Mesothelial cell of epicardium (in vitro differentiated cells): ENCODE results near the gene DPYD. TPM values are rescaled to one million over a fixed set of nuclear protein-coding genes. Genes with fewer than 3 reads are reported as not detected.

Experiments
- DNase-seq, 2 experiments: peaks; one replicate each; pipeline ENCODE4 v3.0.0; 2021; ENCODE audit warnings: low spot score in 2 of 2; ENCODE audit not compliant: unreplicated experiment in 2 of 2
- H3K27ac Mint-ChIP-seq: 2 replicates; pipeline ENCODE4 v1.8.0; 2021; ENCODE audit warnings: mixed read lengths
- H3K27me3 Mint-ChIP-seq: 2 replicates; pipeline ENCODE4 v1.8.0; 2021; ENCODE audit warnings: low read depth, mixed read lengths
- H3K36me3 Mint-ChIP-seq: 2 replicates; pipeline ENCODE4 v1.8.0; 2021; ENCODE audit warnings: mixed read lengths
- H3K4me1 Mint-ChIP-seq: 2 replicates; pipeline ENCODE4 v1.8.0; 2021; ENCODE audit warnings: mixed read lengths
- H3K4me3 Mint-ChIP-seq: 2 replicates; pipeline ENCODE4 v1.8.0; 2021; ENCODE audit warnings: mild to moderate bottlenecking, moderate library complexity, mixed read lengths
- H3K9me3 Mint-ChIP-seq: 2 replicates; pipeline ENCODE4 v1.8.0; 2021; ENCODE audit warnings: mixed read lengths
- CTCF ChIP-seq: fragments of 200-600 bp; sonication (generic); IDR thresholded peaks from one replicate; pipeline ENCODE4 v1.5.0; 2021; ENCODE audit warnings: antibody characterized with exemption; ENCODE audit not compliant: unreplicated experiment
- total RNA-seq: library from RNA; stranded (reverse); gene quantifications from 3 replicates; pipeline ENCODE4 v1.2.1, GENCODE V29; 2021

DPYD gene
- total RNA-seq, 1 donor from 2014 or later = 13.3 TPM

GRCh38 chr1:97711858-97712257, 209.0 kb downstream of the DPYD start:
- Mint-ChIP-seq H3K4me3 (no peak overlapping the region), H3K4me1 (peaks cover 8% of the 10 kb centered on the region), H3K9me3 (peaks cover 7% of the 10 kb centered on the region), H3K36me3 (peaks cover 3% of the 10 kb centered on the region), H3K27ac (no peak overlapping the region), H3K27me3 (no peaks in the 10 kb centered on the region)
- no peak for TF ChIP-seq CTCF
- DNase-seq = no peak

GRCh38 chr1:97693601-97694000, 227.2 kb downstream of the DPYD start:
- H3K27me3 Mint-ChIP-seq = no peaks in the 10 kb centered on the region
- H3K4me3 Mint-ChIP-seq = no peak overlapping the region
- TF ChIP-seq CTCF = no peak
- H3K9me3 Mint-ChIP-seq = peaks cover 4% of the 10 kb centered on the region
- H3K36me3 Mint-ChIP-seq = no peaks in the 10 kb centered on the region
- no peak for DNase-seq
- no peak overlapping the region for H3K27ac Mint-ChIP-seq
- peaks cover 12% of the 10 kb centered on the region for H3K4me1 Mint-ChIP-seq

GRCh38 chr1:97691325-97691724, 229.5 kb downstream of the DPYD start:
- H3K4me1 Mint-ChIP-seq = peaks cover 5% of the 10 kb centered on the region
- no peak for DNase-seq
- peaks cover 10% of the 10 kb centered on the region for H3K36me3 Mint-ChIP-seq

GRCh38 chr1:97685360-97685759, 235.5 kb downstream of the DPYD start:
- Mint-ChIP-seq H3K4me3 (no peak overlapping the region), H3K4me1 (peaks cover 6% of the 10 kb centered on the region), H3K27me3 (no peaks in the 10 kb centered on the region), H3K36me3 (peaks cover 17% of the 10 kb centered on the region), H3K27ac (no peak overlapping the region), H3K9me3 (peaks cover 12% of the 10 kb centered on the region)
- TF ChIP-seq CTCF = no peak
- DNase-seq = no peak

More at GRCh38 chr1:97691325-97691724, 229.5 kb downstream of the DPYD start:
- Mint-ChIP-seq H3K27ac (no peak overlapping the region), H3K9me3 (peaks cover 7% of the 10 kb centered on the region), H3K4me3 (no peak overlapping the region), H3K27me3 (no peaks in the 10 kb centered on the region)
- no peak for TF ChIP-seq CTCF

- DNase-seq = no peak
- H3K27ac Mint-ChIP-seq = no peak overlapping the region
- peaks cover 10% of the 10 kb centered on the region for H3K9me3 Mint-ChIP-seq
- no peaks in the 10 kb centered on the region for H3K27me3 Mint-ChIP-seq
- H3K4me1 Mint-ChIP-seq = peaks cover 10% of the 10 kb centered on the region
- no peak overlapping the region for H3K4me3 Mint-ChIP-seq
- peaks cover 5% of the 10 kb centered on the region for H3K36me3 Mint-ChIP-seq
- TF ChIP-seq CTCF = no peak
These were observed 239.9 kb downstream of the DPYD start for GRCh38 chr1:97680894-97681293.

- no peak for DNase-seq
- H3K4me3 Mint-ChIP-seq = no peak overlapping the region
- no peak for TF ChIP-seq CTCF
- H3K27ac Mint-ChIP-seq = no peak overlapping the region
- peaks cover under 1% of the 10 kb centered on the region for H3K36me3 Mint-ChIP-seq
- H3K4me1 Mint-ChIP-seq = peaks cover 10% of the 10 kb centered on the region
- H3K27me3 Mint-ChIP-seq = no peaks in the 10 kb centered on the region
- H3K9me3 Mint-ChIP-seq = peaks cover 6% of the 10 kb centered on the region
These were observed 240.4 kb downstream of the DPYD start for GRCh38 chr1:97680470-97680869.
